CD8-positive, alpha-beta memory T cell (primary cell): ENCODE measurements around the gene PSD. TPM values are rescaled to one million over a fixed set of nuclear protein-coding genes. Genes with fewer than 3 reads are reported as not detected.

Experiments used
- CTCF ChIA-PET: fragments of 350-600 bp; sonication (Branson Sonifier 250); formaldehyde crosslinking; loops from one replicate; lab custom pipeline; 2021; ENCODE audit warnings: antibody characterized with exemption; lab: Charles Lee
- POLR2A ChIA-PET: fragments of 350-600 bp; sonication (Branson Sonifier 250); formaldehyde crosslinking; loops from one replicate; lab custom pipeline; 2021; ENCODE audit warnings: antibody characterized with exemption; lab: Charles Lee
- DNase-seq, 5 donors: peaks; one replicate each; pipeline versions ENCODE4 v3.0.0 to v3.0.0-alpha.2; 2020 to 2022; ENCODE audit warnings: mixed read lengths in 1 of 5
- H3K27ac ChIP-seq: one replicate; pipeline ENCODE4 v1.7.0; 2013; ENCODE audit warnings: low read depth, mild to moderate bottlenecking, low read length, moderate library complexity
- H3K27me3 ChIP-seq: 2 replicates; pipeline ENCODE4 v1.7.0; 2013; ENCODE audit warnings: low read length, mild to moderate bottlenecking; ENCODE audit not compliant: insufficient read depth, poor library complexity, severe bottlenecking
- H3K36me3 ChIP-seq: 2 replicates; pipeline ENCODE4 v1.7.0; 2013; ENCODE audit warnings: mild to moderate bottlenecking, low read length, moderate library complexity; ENCODE audit not compliant: insufficient read depth
- H3K4me1 ChIP-seq: 2 replicates; pipeline ENCODE4 v1.7.0; 2013; ENCODE audit warnings: mild to moderate bottlenecking, low read length, moderate library complexity; ENCODE audit not compliant: insufficient read depth
- H3K4me3 ChIP-seq: 2 replicates; pipeline ENCODE4 v1.7.0; 2013; ENCODE audit warnings: mild to moderate bottlenecking, low read length
- H3K9me3 ChIP-seq: 2 replicates; pipeline ENCODE4 v1.7.0; 2013; ENCODE audit warnings: mild to moderate bottlenecking, low read length
- H3K27ac Mint-ChIP-seq, 8 donors: one replicate each; pipeline ENCODE4 v1.8.0; 2020 to 2021; ENCODE audit warnings: mixed read lengths in 8 of 8, mild to moderate bottlenecking in 6 of 8, inconsistent platforms in 3 of 8, moderate library complexity in 3 of 8
- H3K27me3 Mint-ChIP-seq, 2 donors: one replicate each; pipeline ENCODE4 v1.8.0; 2020 to 2021; ENCODE audit warnings: mixed read lengths in 2 of 2, mild to moderate bottlenecking in 1 of 2, moderate library complexity in 1 of 2
- H3K36me3 Mint-ChIP-seq, 3 donors: one replicate each; pipeline ENCODE4 v1.8.0; 2020 to 2021; ENCODE audit warnings: mixed read lengths in 3 of 3, inconsistent platforms in 1 of 3, mild to moderate bottlenecking in 1 of 3
- H3K4me1 Mint-ChIP-seq, 3 donors: one replicate each; pipeline ENCODE4 v1.8.0; 2020 to 2021; ENCODE audit warnings: mixed read lengths in 3 of 3, inconsistent platforms in 1 of 3, mild to moderate bottlenecking in 1 of 3
- H3K4me3 Mint-ChIP-seq, 7 donors: one replicate each; pipeline ENCODE4 v1.8.0; 2020 to 2021; ENCODE audit warnings: mixed read lengths in 7 of 7, mild to moderate bottlenecking in 6 of 7, moderate library complexity in 4 of 7, inconsistent platforms in 2 of 7
- H3K9me3 Mint-ChIP-seq, 5 donors: one replicate each; pipeline ENCODE4 v1.8.0; 2020 to 2022; ENCODE audit warnings: mixed read lengths in 5 of 5, mild to moderate bottlenecking in 3 of 5, moderate library complexity in 2 of 5, inconsistent platforms in 1 of 5
- polyA plus RNA-seq: library from polyadenylated mRNA; unstranded; fragments of 300-500 nt; fragmentation: Illumina TruSeq; gene quantifications from one replicate; pipeline ENCODE4 v1.2.3, GENCODE V29; 2021
- total RNA-seq, 2 experiments: library from RNA; stranded (reverse); gene quantifications; one replicate each; pipeline ENCODE4 v1.2.3, GENCODE V29; 2021

The PSD gene
- total and polyA plus RNA-seq, 3 experiments from 2014 or later = 1.9 to 3.2 (median 2.5) TPM

DNA sequence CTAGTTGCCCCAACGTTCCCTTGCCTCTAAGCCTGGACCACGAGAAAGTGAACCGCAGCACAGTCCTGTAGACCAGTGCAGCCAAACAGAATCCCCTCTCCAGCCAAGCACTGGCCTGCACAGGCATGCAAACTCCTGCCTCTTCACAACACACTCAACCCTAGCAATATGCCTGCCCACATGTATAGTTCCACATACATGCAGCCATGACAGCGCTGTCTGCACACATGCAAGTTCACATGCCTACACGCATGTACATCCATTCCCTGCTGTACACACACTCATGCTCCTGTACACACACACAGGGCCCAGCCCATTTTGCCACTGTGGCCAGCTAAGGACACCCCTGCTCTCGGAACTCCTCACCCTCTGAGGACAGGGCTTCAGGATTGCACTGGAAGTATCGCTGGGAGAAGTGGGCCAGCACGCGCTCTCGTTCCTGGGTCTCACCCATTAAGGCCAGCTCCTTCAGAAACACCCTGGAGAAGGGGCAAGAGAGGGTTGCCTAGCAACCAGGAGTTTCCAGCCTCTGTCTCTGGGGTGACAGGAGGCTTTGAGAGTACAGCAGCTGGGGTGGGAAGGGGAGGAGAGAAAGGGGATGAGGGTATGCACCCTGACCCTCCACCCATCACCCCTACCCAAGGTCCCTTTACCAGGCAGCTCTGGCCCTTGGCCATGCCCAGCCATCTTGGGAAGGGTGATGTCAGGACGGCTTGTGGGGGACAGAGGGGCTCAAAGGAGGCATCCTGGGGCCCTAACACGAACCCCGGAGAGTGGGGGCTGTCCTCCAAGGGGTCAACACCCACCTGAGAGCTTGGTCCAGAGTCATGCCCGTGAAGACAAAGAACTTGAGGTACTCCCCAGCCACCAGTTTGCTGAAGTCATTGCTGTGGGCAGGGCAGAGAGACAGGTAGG is 7.0 kb downstream of the PSD start:
- CTCF ChIA-PET = interaction anchor here (0.6 to 3.0 kb wide), 3 partner anchors 13 to 331 kb away, joined by 3 to 20 read pairs (median 7); no protein-coding TSS in a partner anchor
- Mint-ChIP-seq H3K36me3 (no peaks in the 10 kb centered on the region), H3K9me3 (no peaks in the 10 kb centered on the region), H3K27ac (peak overlapping the region in 2 of 8 donors; percentile 34 to 61), H3K4me1 (peaks cover 16 to 33% (median 27%) of the 10 kb centered on the region in 3 donors), H3K4me3 (peak overlapping the region in 6 of 7 donors; percentile 48 to 71 (median 64)), H3K27me3 (peaks cover 35 to 64% of the 10 kb centered on the region in 2 donors)
- DNase-seq = peak in 1 of 5 donors; percentile 35
- H3K27ac ChIP-seq = no peak overlapping the region
- no peaks in the 10 kb centered on the region for H3K9me3 ChIP-seq
- H3K4me3 ChIP-seq = no peak overlapping the region
- peaks cover 21% of the 10 kb centered on the region for H3K4me1 ChIP-seq
- peaks cover 37% of the 10 kb centered on the region for H3K27me3 ChIP-seq
- no peaks in the 10 kb centered on the region for H3K36me3 ChIP-seq
- POLR2A ChIA-PET = interaction anchor here (0.6 to 1.4 kb wide), 2 partner anchors 9 to 23 kb away, joined by 4 to 5 read pairs; partner anchors contain the start of gene FBXL15

DNA sequence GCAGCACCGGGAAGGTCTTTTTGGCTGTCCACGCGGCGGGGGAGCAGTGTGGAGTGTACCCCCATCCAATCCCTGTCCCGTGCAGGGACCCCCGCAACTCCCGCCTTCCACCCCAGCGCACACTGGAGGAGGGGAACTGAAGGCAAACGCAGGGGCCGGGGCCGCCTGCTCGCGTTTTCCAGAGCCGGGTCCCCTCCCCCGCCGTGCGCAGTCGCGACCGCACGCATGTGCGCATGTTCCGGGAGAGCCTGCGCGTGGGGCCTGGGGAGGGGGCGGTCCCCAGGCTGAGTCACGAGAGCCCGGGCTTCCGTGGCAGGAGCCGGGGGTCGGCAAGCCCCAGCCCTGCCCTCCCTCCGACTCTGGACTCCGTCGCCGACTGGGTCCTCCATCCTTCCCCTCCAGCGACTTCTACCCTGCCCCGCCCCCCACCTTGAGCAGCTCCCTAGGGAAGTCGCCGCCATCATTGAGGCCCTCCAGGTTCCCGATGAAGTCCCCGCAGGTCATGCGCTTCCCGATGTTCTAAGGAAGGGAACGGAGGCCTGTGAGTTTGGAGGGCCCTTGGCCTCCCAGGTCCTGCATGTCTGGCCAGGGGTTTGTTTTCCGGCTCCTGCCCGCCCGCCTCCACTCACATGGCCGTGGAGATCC is 8.0 kb downstream of the PSD start:
- DNase-seq = peak in 2 of 5 donors; percentile 57 to 63
- Mint-ChIP-seq H3K9me3 (no peaks in the 10 kb centered on the region), H3K36me3 (no peaks in the 10 kb centered on the region), H3K27ac (no peak overlapping the region), H3K4me1 (peaks cover 16 to 33% (median 27%) of the 10 kb centered on the region in 3 donors), H3K4me3 (peak overlapping the region in 4 of 7 donors; percentile 63 to 77 (median 76)), H3K27me3 (peaks cover 30 to 56% of the 10 kb centered on the region in 2 donors)
- no peak overlapping the region for H3K27ac ChIP-seq
- H3K27me3 ChIP-seq = peaks cover 37% of the 10 kb centered on the region
- ChIA-PET POLR2A (interaction anchor here (0.6 to 2.0 kb wide), 6 partner anchors 8 to 288 kb away, joined by 3 to 11 read pairs (median 4); partner anchors contain the start of genes FBXL15 and PSD), CTCF (interaction anchor here (0.9 to 3.0 kb wide), 4 partner anchors 11 to 181 kb away, joined by 5 to 22 read pairs (median 14); no protein-coding TSS in a partner anchor)
- peaks cover 21% of the 10 kb centered on the region for H3K4me1 ChIP-seq
- H3K9me3 ChIP-seq = no peaks in the 10 kb centered on the region
- H3K36me3 ChIP-seq = no peaks in the 10 kb centered on the region
- peak overlapping the region; percentile 64 for H3K4me3 ChIP-seq

DNA sequence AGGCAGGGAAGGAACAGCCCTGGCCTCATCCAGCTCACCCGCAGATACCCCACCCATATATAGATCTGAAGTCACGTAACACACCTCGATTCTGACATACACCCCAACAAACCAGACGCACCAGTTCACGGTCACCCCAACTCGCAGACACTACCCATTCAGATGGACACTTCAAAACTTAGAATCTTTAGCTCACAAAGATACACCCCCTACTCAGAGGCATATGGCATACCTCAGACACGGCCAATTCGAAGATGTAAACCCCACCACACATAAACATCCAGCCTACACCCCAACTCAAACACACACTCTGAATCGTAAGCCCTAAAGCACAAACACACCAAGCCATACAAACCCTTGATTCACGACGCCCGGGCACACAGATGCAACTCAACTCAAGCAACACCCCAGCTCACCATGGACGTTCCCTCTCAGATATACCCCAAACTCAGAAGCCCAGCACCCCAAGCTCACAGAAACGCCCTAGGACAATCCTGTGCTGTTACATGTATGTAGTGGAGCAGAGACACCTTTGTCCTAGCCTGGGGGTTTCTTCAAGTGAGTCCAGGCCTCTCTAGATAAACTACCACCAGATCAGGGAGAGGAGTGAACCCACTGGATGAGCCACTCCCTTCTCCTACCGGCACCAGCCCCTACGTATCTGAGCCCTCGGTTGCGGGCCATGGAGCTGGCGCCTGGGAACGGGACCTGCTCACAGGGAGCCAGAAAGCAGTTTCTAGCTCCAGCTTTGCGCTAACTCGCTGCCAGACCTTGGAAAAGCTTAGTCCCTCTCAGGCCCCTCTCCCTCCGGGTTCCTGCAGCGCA is 8.8 kb downstream of the PSD start:
- H3K4me1 ChIP-seq = peaks cover 21% of the 10 kb centered on the region
- no peak overlapping the region for H3K27ac ChIP-seq
- peaks cover 16 to 33% (median 27%) of the 10 kb centered on the region in 3 donors for H3K4me1 Mint-ChIP-seq
- H3K36me3 Mint-ChIP-seq = no peaks in the 10 kb centered on the region
- H3K36me3 ChIP-seq = no peaks in the 10 kb centered on the region
- H3K27ac Mint-ChIP-seq = peak overlapping the region in 7 of 8 donors; percentile 16 to 78 (median 32)
- CTCF ChIA-PET = interaction anchor here (0.6 to 1.9 kb wide), 3 partner anchors 11 to 180 kb away, joined by 3 to 22 read pairs (median 5); no protein-coding TSS in a partner anchor
- no peaks in the 10 kb centered on the region for H3K9me3 ChIP-seq
- peak overlapping the region; percentile 64 for H3K4me3 ChIP-seq
- H3K9me3 Mint-ChIP-seq = no peaks in the 10 kb centered on the region
- H3K4me3 Mint-ChIP-seq = peak overlapping the region; percentile 76 to 80 (median 77)
- POLR2A ChIA-PET = interaction anchor here (1.0 to 2.0 kb wide), 4 partner anchors 8 to 92 kb away, joined by 3 to 11 read pairs (median 5); partner anchors contain the start of genes FBXL15 and PSD
- no peak for DNase-seq
- H3K27me3 Mint-ChIP-seq = peaks cover 30 to 50% of the 10 kb centered on the region in 2 donors
- H3K27me3 ChIP-seq = peaks cover 37% of the 10 kb centered on the region

DNA sequence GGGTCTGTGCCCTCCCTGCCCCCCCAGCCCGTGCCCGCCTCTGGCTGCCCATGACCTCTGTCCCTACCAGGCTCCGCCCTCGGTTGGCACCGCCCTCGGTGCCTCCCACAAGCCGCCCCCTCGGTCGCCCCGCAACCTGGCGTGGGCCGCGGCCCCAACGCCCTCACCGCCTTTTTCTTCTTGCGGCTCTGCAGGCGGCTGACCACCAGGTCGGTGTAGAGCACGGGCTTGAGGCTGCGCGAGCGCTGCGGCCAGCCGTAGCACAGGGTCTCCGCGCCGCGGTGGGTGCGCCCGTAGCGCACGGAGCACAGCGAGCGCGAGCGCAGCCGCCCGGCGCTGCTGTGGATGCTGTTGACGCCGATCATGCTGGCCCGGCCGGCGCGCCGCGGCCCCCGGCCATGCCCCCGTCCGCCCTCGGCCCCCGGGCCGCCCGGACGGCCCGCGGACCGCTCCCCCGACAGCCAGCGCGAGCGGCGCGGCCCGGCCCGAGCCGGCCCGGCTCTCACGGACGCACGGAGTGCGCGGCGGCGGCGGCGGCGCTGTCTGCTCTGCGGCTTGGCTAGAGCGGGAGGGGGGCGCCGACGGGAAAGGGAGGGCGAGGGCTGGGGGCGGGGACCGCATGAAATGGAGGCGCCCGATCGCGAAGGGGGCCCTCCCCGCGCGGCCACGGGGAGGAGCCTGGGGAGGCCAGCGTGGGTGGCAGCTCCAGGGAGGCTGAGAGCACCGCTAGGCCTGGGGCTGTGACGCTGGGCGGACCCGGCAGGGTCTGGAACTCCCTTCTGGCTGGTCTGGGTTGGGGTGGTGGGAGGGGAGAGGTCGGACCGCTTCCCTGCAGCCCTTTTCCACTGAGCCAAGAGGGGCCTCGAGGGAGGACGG is 9.6 kb downstream of the PSD start:
- CTCF ChIA-PET = interaction anchor here (0.6 to 1.9 kb wide), 3 partner anchors 10 to 179 kb away, joined by 3 to 22 read pairs (median 5); no protein-coding TSS in a partner anchor
- no peaks in the 10 kb centered on the region for H3K36me3 Mint-ChIP-seq
- peak overlapping the region; percentile 76 to 80 (median 79) for H3K4me3 Mint-ChIP-seq
- H3K27ac Mint-ChIP-seq = peak overlapping the region in 4 of 8 donors; percentile 12 to 78 (median 52)
- Histone ChIP-seq H3K27me3 (peaks cover 37% of the 10 kb centered on the region), H3K4me3 (peak overlapping the region; percentile 64), H3K4me1 (peaks cover 21% of the 10 kb centered on the region), H3K36me3 (no peaks in the 10 kb centered on the region), H3K9me3 (no peaks in the 10 kb centered on the region), H3K27ac (no peak overlapping the region)
- H3K4me1 Mint-ChIP-seq = peaks cover 16 to 33% (median 27%) of the 10 kb centered on the region in 3 donors
- H3K27me3 Mint-ChIP-seq = peaks cover 26 to 43% of the 10 kb centered on the region in 2 donors
- POLR2A ChIA-PET = interaction anchor here (1.0 to 2.0 kb wide), 4 partner anchors 9 to 92 kb away, joined by 3 to 11 read pairs (median 5); partner anchors contain the start of genes FBXL15 and PSD
- DNase-seq = peak; percentile 40 to 78 (median 53)
- H3K9me3 Mint-ChIP-seq = no peaks in the 10 kb centered on the region

DNA sequence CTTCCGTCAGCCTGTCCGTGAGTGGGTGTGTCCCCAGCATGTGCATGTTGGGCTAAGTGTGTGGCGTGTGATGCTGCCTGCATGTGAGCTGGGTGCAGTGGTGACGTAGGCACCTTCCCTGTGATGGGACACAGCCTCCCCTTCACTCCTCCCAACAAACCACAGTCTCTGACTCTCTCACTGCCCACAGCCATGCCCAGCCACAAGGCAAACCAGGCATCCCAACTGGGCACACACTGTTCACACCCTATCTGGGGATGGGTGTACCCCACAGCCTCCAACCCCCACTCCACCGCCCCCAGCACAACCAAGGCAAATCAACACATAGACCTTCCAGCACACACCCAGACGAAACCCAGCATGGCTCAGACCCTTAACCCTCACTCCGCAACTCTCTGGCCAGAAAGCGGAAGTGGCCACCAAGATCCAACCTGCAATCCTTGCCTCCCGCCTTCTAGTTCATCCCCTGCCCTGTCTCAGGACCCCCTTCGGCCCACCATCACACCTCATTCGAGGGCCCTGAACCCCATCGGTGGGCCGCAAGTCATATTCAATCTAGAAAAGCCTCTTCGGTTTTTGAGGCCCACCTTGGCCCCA is 10.4 kb downstream of the PSD start:
- DNase-seq = peak in 1 of 5 donors; percentile 42
- no peaks in the 10 kb centered on the region for H3K9me3 Mint-ChIP-seq
- peak overlapping the region in 7 of 8 donors; percentile 3 to 86 (median 59) for H3K27ac Mint-ChIP-seq
- peaks cover 24 to 37% of the 10 kb centered on the region in 2 donors for H3K27me3 Mint-ChIP-seq
- Histone ChIP-seq H3K4me3 (no peak overlapping the region), H3K27ac (no peak overlapping the region), H3K36me3 (no peaks in the 10 kb centered on the region), H3K4me1 (peaks cover 21% of the 10 kb centered on the region), H3K27me3 (peaks cover 37% of the 10 kb centered on the region), H3K9me3 (no peaks in the 10 kb centered on the region)
- H3K4me3 Mint-ChIP-seq = peak overlapping the region; percentile 11 to 79 (median 71)
- POLR2A ChIA-PET = no interaction called here
- CTCF ChIA-PET = interaction anchor here (2.1 kb wide), 1 partner anchor 9 kb away, joined by 10 read pairs; no protein-coding TSS in a partner anchor
- H3K4me1 Mint-ChIP-seq = peaks cover 16 to 35% (median 26%) of the 10 kb centered on the region in 3 donors
- peaks cover 0 to 3% (median 0%) of the 10 kb centered on the region in 3 donors for H3K36me3 Mint-ChIP-seq

DNA sequence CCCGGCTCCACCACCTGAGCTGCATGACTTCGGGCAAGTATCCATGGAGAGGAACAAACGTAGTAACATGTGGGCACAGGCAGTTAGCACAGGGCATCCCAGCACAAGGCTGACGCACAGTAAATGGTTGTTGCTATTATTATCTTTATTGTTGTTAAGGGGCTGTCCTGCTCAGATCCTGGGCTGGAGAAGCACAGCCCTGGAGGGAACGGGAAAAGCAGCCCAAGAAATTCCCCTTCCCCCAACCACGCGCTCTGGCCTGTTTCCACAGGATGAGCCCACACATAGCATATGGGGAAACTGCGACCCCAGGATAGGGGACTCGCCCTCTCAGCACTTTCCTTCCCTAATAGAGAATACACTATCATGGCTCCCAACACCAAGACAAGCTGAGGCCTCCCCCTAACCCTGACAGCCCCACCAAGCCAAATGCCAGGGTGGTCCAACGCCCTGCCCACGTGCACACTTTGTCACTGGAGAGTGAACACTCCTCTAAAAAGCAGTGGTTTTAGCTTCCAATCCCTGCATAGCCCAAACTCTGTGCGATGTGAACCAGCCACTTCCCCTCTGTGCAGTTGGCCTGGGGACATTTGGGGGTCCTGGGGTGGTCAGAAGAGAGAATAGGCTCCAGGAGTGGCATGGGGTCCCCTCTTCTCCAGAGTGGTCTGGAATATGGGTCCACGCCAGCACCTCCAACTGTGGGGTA is 11.0 kb downstream of the PSD start:
- H3K4me3 Mint-ChIP-seq = peak overlapping the region in 6 of 7 donors; percentile 15 to 79 (median 52)
- CTCF ChIA-PET = interaction anchor here (1.2 to 2.1 kb wide), 2 partner anchors 8 to 178 kb away, joined by 4 to 10 read pairs; no protein-coding TSS in a partner anchor

More for the DNA sequence above, 11.0 kb downstream of the PSD start:
- Mint-ChIP-seq H3K27ac (peak overlapping the region in 2 of 8 donors; percentile 41 to 59), H3K27me3 (peaks cover 23 to 31% of the 10 kb centered on the region in 2 donors), H3K36me3 (peaks cover 0 to 3% (median 0%) of the 10 kb centered on the region in 3 donors), H3K9me3 (no peaks in the 10 kb centered on the region), H3K4me1 (peaks cover 16 to 29% (median 20%) of the 10 kb centered on the region in 3 donors)
- H3K27ac ChIP-seq = no peak overlapping the region
- peaks cover 32% of the 10 kb centered on the region for H3K27me3 ChIP-seq
- no peak overlapping the region for H3K4me3 ChIP-seq
- no peak for DNase-seq
- peaks cover 15% of the 10 kb centered on the region for H3K4me1 ChIP-seq
- POLR2A ChIA-PET = no interaction called here
- no peaks in the 10 kb centered on the region for H3K9me3 ChIP-seq
- H3K36me3 ChIP-seq = no peaks in the 10 kb centered on the region
